ENCODE results near the gene AFF3. TPM values are rescaled to one million over a fixed set of nuclear protein-coding genes. Genes with fewer than 3 reads are reported as not detected.

AFF3 gene
- total and polyA plus RNA-seq, 3 experiments from 2014 or later = 0.48 to 1.3 (median 0.53) TPM

GRCh38 chr2:100050685-100051084 is 91.7 kb downstream of the AFF3 start:
- Histone ChIP-seq H3K4me3 (ENCODE audit: low read length) (no peak overlapping the region), H3K9me3 (ENCODE audit: low read length) (no peaks in the 10 kb centered on the region), H3K4me1 (ENCODE audit: insufficient read depth, low read length) (no peaks in the 10 kb centered on the region), H3K27ac (ENCODE audit: low read depth, low read length) (no peak overlapping the region), H3K36me3 (ENCODE audit: insufficient read depth, low read length) (no peaks in the 10 kb centered on the region), H3K27me3 (ENCODE audit: insufficient read depth, low read length, poor library complexity, severe bottlenecking) (no peaks in the 10 kb centered on the region)
- ChIA-PET CTCF (no interaction called here), POLR2A (no interaction called here)
- Mint-ChIP-seq H3K4me1 (no peaks in the 10 kb centered on the region), H3K27ac (peak overlapping the region in 1 of 8 donors; percentile 35), H3K4me3 (no peak overlapping the region), H3K27me3 (peaks cover 1 to 3% of the 10 kb centered on the region in 2 donors), H3K36me3 (no peaks in the 10 kb centered on the region), H3K9me3 (no peaks in the 10 kb centered on the region)
- DNase-seq = no peak

GRCh38 chr2:100046961-100047947 is 95.1 kb downstream of the AFF3 start:
- Mint-ChIP-seq H3K9me3 (no peaks in the 10 kb centered on the region), H3K4me3 (no peak overlapping the region), H3K27me3 (peaks cover 1 to 3% of the 10 kb centered on the region in 2 donors), H3K36me3 (no peaks in the 10 kb centered on the region), H3K27ac (no peak overlapping the region), H3K4me1 (no peaks in the 10 kb centered on the region)
- Histone ChIP-seq H3K27me3 (ENCODE audit: insufficient read depth, low read length, poor library complexity, severe bottlenecking) (no peaks in the 10 kb centered on the region), H3K4me1 (ENCODE audit: insufficient read depth, low read length) (no peaks in the 10 kb centered on the region), H3K9me3 (ENCODE audit: low read length) (no peaks in the 10 kb centered on the region), H3K36me3 (ENCODE audit: insufficient read depth, low read length) (no peaks in the 10 kb centered on the region), H3K27ac (ENCODE audit: low read depth, low read length) (no peak overlapping the region), H3K4me3 (ENCODE audit: low read length) (no peak overlapping the region)
- ChIA-PET POLR2A (no interaction called here), CTCF (no interaction called here)
- DNase-seq = no peak

- H3K4me3 Mint-ChIP-seq = no peak overlapping the region
- no peaks in the 10 kb centered on the region for H3K9me3 ChIP-seq (ENCODE audit: low read length)
- H3K4me1 Mint-ChIP-seq = no peaks in the 10 kb centered on the region
- H3K36me3 Mint-ChIP-seq = no peaks in the 10 kb centered on the region
- H3K9me3 Mint-ChIP-seq = no peaks in the 10 kb centered on the region
- no peak overlapping the region for H3K27ac ChIP-seq (ENCODE audit: low read depth, low read length)
- no peak for DNase-seq
- ChIA-PET POLR2A (no interaction called here), CTCF (no interaction called here)
- no peaks in the 10 kb centered on the region for H3K36me3 ChIP-seq (ENCODE audit: insufficient read depth, low read length)
- H3K27me3 ChIP-seq (ENCODE audit: insufficient read depth, low read length, poor library complexity, severe bottlenecking) = no peaks in the 10 kb centered on the region
- no peaks in the 10 kb centered on the region for H3K4me1 ChIP-seq (ENCODE audit: insufficient read depth, low read length)
- H3K27ac Mint-ChIP-seq = no peak overlapping the region
- H3K27me3 Mint-ChIP-seq = peaks cover 1 to 3% of the 10 kb centered on the region in 2 donors
- H3K4me3 ChIP-seq (ENCODE audit: low read length) = no peak overlapping the region
These were observed 97.4 kb downstream of the AFF3 start for GRCh38 chr2:100045000-100045399.

- DNase-seq = no peak
These were observed 98.5 kb downstream of the AFF3 start for GRCh38 chr2:100043891-100044255.

GRCh38 chr2:100043081-100043890 is 99.1 kb downstream of the AFF3 start:
- DNase-seq = no peak
- ChIA-PET CTCF (no interaction called here), POLR2A (no interaction called here)
- Histone ChIP-seq H3K36me3 (ENCODE audit: insufficient read depth, low read length) (no peaks in the 10 kb centered on the region), H3K4me1 (ENCODE audit: insufficient read depth, low read length) (no peaks in the 10 kb centered on the region), H3K4me3 (ENCODE audit: low read length) (no peak overlapping the region), H3K9me3 (ENCODE audit: low read length) (no peaks in the 10 kb centered on the region), H3K27me3 (ENCODE audit: insufficient read depth, low read length, poor library complexity, severe bottlenecking) (no peaks in the 10 kb centered on the region), H3K27ac (ENCODE audit: low read depth, low read length) (no peak overlapping the region)
- Mint-ChIP-seq H3K4me3 (no peak overlapping the region), H3K9me3 (no peaks in the 10 kb centered on the region), H3K36me3 (no peaks in the 10 kb centered on the region), H3K4me1 (no peaks in the 10 kb centered on the region), H3K27me3 (peaks cover 3% of the 10 kb centered on the region in 2 donors), H3K27ac (no peak overlapping the region)

More at GRCh38 chr2:100043891-100044255, 98.5 kb downstream of the AFF3 start:
- H3K4me3 Mint-ChIP-seq = no peak overlapping the region
- no peaks in the 10 kb centered on the region for H3K4me1 ChIP-seq (ENCODE audit: insufficient read depth, low read length)
- no peaks in the 10 kb centered on the region for H3K36me3 ChIP-seq (ENCODE audit: insufficient read depth, low read length)
- no peak overlapping the region for H3K27ac Mint-ChIP-seq
- H3K36me3 Mint-ChIP-seq = no peaks in the 10 kb centered on the region
- H3K9me3 Mint-ChIP-seq = no peaks in the 10 kb centered on the region
- ChIA-PET POLR2A (no interaction called here), CTCF (no interaction called here)
- H3K27me3 Mint-ChIP-seq = peaks cover 3% of the 10 kb centered on the region in 2 donors
- H3K27me3 ChIP-seq (ENCODE audit: insufficient read depth, low read length, poor library complexity, severe bottlenecking) = no peaks in the 10 kb centered on the region
- no peaks in the 10 kb centered on the region for H3K4me1 Mint-ChIP-seq
- H3K27ac ChIP-seq (ENCODE audit: low read depth, low read length) = no peak overlapping the region
- H3K9me3 ChIP-seq (ENCODE audit: low read length) = no peaks in the 10 kb centered on the region
- H3K4me3 ChIP-seq (ENCODE audit: low read length) = no peak overlapping the region

- H3K4me1 Mint-ChIP-seq = no peaks in the 10 kb centered on the region
- no peak overlapping the region for H3K27ac Mint-ChIP-seq
- H3K36me3 ChIP-seq (ENCODE audit: insufficient read depth, low read length) = no peaks in the 10 kb centered on the region
- H3K4me1 ChIP-seq (ENCODE audit: insufficient read depth, low read length) = no peaks in the 10 kb centered on the region
- H3K27me3 ChIP-seq (ENCODE audit: insufficient read depth, low read length, poor library complexity, severe bottlenecking) = no peaks in the 10 kb centered on the region
- H3K9me3 Mint-ChIP-seq = no peaks in the 10 kb centered on the region
- H3K9me3 ChIP-seq (ENCODE audit: low read length) = no peaks in the 10 kb centered on the region
- ChIA-PET CTCF (interaction anchor here (1.4 kb wide), 1 partner anchor 28 kb away, joined by 3 read pairs; no protein-coding TSS in a partner anchor), POLR2A (no interaction called here)
- no peak overlapping the region for H3K4me3 ChIP-seq (ENCODE audit: low read length)
- no peak overlapping the region for H3K27ac ChIP-seq (ENCODE audit: low read depth, low read length)
- H3K36me3 Mint-ChIP-seq = no peaks in the 10 kb centered on the region
- H3K4me3 Mint-ChIP-seq = no peak overlapping the region
- no peak for DNase-seq
- peaks cover 2 to 3% of the 10 kb centered on the region in 2 donors for H3K27me3 Mint-ChIP-seq
These were observed 99.8 kb downstream of the AFF3 start for GRCh38 chr2:100042562-100042961.

GRCh38 chr2:100041946-100042345 is 100.4 kb downstream of the AFF3 start:
- Mint-ChIP-seq H3K4me3 (no peak overlapping the region), H3K27ac (peak overlapping the region in 1 of 8 donors; percentile 24), H3K36me3 (no peaks in the 10 kb centered on the region), H3K4me1 (no peaks in the 10 kb centered on the region), H3K27me3 (peaks cover 0 to 2% of the 10 kb centered on the region in 2 donors), H3K9me3 (no peaks in the 10 kb centered on the region)
- POLR2A ChIA-PET = no interaction called here
- H3K27ac ChIP-seq (ENCODE audit: low read depth, low read length) = no peak overlapping the region
- no peak overlapping the region for H3K4me3 ChIP-seq (ENCODE audit: low read length)
- CTCF ChIA-PET = interaction anchor here (1.4 kb wide), 1 partner anchor 28 kb away, joined by 3 read pairs; no protein-coding TSS in a partner anchor
- H3K36me3 ChIP-seq (ENCODE audit: insufficient read depth, low read length) = no peaks in the 10 kb centered on the region
- DNase-seq = no peak
- H3K27me3 ChIP-seq (ENCODE audit: insufficient read depth, low read length, poor library complexity, severe bottlenecking) = no peaks in the 10 kb centered on the region
- H3K4me1 ChIP-seq (ENCODE audit: insufficient read depth, low read length) = no peaks in the 10 kb centered on the region
- H3K9me3 ChIP-seq (ENCODE audit: low read length) = no peaks in the 10 kb centered on the region

- H3K27ac Mint-ChIP-seq = no peak overlapping the region
- no peaks in the 10 kb centered on the region for H3K4me1 Mint-ChIP-seq
- H3K4me3 Mint-ChIP-seq = no peak overlapping the region
- no peaks in the 10 kb centered on the region for H3K36me3 ChIP-seq (ENCODE audit: insufficient read depth, low read length)
- H3K27me3 ChIP-seq (ENCODE audit: insufficient read depth, low read length, poor library complexity, severe bottlenecking) = no peaks in the 10 kb centered on the region
- H3K27me3 Mint-ChIP-seq = peaks cover 0 to 2% of the 10 kb centered on the region in 2 donors
- H3K9me3 Mint-ChIP-seq = no peaks in the 10 kb centered on the region
- no peaks in the 10 kb centered on the region for H3K9me3 ChIP-seq (ENCODE audit: low read length)
- ChIA-PET CTCF (interaction anchor here (1.4 kb wide), 1 partner anchor 29 kb away, joined by 3 read pairs; no protein-coding TSS in a partner anchor), POLR2A (no interaction called here)
- no peak overlapping the region for H3K27ac ChIP-seq (ENCODE audit: low read depth, low read length)
- H3K36me3 Mint-ChIP-seq = no peaks in the 10 kb centered on the region
- no peak overlapping the region for H3K4me3 ChIP-seq (ENCODE audit: low read length)
- DNase-seq = no peak
- H3K4me1 ChIP-seq (ENCODE audit: insufficient read depth, low read length) = no peaks in the 10 kb centered on the region
These were observed 101.0 kb downstream of the AFF3 start for GRCh38 chr2:100041385-100041784.

All from CD8-positive, alpha-beta memory T cell (primary cell).